Hematopoietic multipotent progenitor cell (in vitro differentiated cells): ENCODE data around the gene NET1. TPM values are rescaled to one million over a fixed set of nuclear protein-coding genes. Genes with fewer than 3 reads are reported as not detected.

Experiments used
- DNase-seq, 3 donors: peaks; one replicate each; pipeline ENCODE4 v3.0.0-alpha.2; 2011 to 2015; ENCODE audit warnings: low read depth in 2 of 3, low spot score in 2 of 3
- total RNA-seq: library from RNA; depleted of rRNA; stranded (reverse); fragments of >200 nt; gene quantifications from one replicate; pipeline ENCODE4 v1.2.3, GENCODE V29; 2012

NET1 gene
- total RNA-seq, 1 donor: 31.5 TPM

DNA sequence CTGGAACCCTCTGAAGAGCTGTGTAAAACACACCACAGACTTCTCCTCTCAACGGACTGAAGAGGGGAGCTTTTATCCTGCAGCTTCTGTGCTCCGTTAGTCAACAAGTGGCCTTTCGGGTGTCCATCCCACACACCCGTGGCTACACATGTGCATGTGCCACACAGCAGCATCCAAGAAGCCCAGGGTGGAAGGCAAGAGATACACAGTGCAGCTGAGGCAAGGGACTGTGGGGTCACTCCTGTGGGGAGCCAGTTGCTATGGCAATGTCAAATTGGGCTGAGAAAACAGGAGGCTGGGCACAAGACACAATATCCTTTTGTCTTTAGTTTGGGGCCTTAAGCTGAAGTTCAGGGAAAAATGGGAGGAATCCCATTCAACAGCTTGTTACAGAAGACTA lies 28.7 kb downstream of the NET1 start:
- DNase-seq: no peak

DNA sequence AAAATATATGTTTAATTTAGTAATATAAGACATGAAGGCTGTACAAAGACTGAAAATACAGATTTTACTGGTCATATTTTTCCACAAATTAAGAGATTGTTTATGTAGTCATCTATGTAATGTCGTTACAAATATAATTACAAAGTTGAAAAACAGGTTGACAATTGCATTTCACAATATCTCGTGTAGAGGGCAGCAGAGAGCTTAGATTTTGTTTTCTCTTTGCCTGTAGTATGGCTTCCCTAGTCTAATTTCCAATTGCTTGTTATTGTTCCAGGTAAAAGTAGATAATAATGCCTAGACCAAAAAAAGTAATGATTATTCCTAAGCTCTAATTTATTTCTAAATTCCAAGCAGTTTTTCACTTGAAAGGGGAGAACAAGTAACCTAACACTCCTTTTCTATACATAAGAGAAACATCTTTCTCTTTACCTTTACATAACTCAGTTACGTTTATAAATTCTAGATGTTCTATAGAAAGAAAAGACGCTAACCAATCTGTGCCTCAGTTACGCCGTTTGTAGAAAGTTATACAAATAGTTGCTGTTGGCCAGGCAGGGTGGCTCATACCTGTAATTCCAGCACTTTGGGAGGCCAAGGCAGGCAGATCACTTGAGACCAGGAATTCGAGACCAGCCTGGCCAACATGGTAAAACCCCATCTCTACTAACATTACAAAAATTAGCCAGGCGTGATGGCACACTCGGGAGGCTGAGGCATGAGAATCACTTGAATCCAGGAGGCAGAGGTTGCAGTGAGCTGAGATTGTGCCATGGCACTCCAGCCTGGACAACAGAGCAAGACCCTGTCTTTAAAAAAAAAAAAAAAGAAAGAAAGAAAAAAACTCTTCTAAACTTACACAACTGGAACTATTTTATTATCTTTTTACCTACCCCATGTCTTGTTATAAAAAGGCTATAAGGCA lies 30.0 kb downstream of the NET1 start:
- peak in 2 of 3 donors; percentile 39 to 79 for DNase-seq

DNA sequence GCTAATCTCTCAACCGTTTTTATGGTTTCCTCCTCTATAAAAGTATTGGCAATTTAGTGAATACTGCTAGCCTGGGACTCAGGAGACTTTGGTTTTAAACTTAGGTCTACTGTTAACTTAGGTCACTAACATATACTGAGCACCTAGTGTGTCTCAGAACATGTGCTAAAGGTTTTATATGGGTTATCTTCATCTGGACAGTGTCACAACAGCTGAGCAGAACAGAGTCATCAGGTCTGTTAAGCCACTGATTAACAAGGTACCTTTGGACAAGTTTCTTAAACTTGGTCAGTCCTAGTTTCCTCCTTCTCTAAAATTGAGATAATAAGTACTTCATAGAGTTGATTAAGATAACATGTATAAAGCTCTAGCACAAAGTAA lies 30.6 kb downstream of the NET1 start:
- no peak for DNase-seq

DNA sequence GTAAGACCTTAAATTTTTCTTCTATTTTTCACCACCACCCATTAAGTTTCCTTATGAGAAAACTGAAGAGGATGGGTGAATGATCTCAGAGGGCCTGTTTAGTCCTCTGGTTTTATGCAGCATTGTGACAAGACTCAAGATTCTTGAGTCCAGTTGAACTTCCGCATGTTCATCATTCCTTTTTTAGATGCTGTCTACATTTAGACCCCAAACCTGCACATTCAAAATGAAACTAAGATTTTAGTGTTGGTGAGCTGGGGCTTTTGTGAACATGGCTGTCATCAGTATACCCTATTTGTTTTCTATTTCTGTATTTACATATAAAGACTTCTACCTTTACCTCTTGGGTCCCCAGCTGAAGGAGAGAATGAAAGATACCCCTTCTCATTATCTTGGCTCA lies 31.1 kb downstream of the NET1 start:
- DNase-seq: no peak

DNA sequence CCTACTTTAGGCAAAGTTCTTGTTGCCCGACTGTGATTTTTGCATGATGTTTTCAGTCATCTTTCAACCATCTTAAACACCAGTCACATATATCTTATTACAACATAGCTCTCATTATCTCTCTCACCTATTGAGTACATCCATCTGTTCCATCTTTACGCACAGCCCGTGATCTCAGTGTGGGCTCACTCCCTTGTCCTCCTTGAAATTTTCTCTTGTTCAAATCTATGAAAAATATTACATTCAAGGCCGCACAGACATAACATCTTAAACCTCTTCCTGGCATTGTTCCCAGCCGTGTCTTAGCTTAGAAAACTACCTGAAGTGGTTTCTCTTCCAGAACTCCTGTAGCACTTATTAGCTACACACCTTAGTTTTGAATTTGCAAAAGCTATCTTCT lies 32.6 kb downstream of the NET1 start:
- no peak for DNase-seq

DNA sequence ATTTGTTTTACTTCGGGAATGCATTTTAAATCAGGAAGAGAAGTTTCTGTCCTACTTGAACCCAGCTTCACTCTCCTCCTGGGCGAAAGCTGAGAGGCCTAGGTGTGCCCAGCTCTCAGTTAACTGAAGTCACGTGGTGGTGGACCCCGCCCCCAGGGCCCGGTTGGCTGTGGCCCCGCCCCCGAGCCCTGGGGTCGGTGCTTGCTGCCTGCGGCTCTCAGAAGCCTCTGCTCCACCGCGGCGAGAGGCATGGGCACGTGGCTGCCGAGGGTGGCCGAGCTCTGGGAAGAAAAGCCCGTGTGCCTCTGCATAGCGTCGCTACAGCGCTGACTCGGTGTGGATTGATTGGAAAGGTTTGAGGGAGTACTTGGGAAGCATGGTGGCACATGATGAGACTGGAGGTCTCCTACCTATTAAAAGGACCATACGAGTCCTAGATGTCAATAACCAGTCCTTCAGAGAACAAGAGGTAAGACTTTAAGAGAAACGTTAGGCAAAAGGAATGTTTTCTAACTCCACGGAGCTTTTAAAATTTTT lies 34.1 kb downstream of the NET1 start:
- DNase-seq: peak; percentile 44 to 94 (median 87)

DNA sequence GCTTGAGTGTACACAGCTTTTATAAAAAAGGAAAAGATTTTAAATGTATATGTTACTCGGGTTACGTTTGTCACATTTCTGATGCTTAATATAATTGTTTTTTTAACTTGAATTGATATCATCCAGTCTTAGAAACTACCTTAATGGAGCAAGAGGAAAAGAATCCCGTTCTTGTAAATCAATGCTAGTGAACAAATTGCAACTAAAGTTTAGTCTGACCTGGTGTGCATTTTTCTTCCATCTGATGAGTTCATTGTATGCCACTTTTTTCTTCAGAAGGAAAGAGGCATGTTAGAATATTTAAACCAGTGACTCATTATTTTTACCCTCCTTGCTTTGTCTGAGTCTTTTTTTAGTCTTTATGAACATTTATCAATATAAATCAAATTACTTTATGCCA lies 34.7 kb downstream of the NET1 start:
- peak in 1 of 3 donors; percentile 32 for DNase-seq

DNA sequence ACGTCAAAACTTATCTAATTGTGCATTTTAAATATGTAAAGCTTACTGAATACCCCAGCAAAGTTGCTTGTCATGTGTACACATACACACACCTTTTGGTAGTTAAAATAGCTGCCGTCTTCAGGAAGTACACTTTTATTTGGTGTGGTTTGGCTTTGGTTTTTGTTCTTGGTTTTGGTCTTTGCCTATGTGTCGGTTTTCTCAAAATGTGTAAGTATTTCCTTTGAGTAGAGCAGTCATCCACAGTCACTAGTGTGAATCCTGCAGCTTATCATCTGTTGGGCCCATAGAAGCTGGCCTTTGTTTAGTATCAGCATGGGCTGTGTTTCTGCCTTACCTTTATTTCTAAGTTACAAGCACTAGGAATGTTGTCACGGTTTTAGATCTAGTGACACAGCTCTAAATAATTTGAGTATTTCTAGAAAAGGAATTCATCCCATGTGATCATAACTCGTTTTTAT lies 35.3 kb downstream of the NET1 start:
- DNase-seq: peak in 1 of 3 donors; percentile 10

DNA sequence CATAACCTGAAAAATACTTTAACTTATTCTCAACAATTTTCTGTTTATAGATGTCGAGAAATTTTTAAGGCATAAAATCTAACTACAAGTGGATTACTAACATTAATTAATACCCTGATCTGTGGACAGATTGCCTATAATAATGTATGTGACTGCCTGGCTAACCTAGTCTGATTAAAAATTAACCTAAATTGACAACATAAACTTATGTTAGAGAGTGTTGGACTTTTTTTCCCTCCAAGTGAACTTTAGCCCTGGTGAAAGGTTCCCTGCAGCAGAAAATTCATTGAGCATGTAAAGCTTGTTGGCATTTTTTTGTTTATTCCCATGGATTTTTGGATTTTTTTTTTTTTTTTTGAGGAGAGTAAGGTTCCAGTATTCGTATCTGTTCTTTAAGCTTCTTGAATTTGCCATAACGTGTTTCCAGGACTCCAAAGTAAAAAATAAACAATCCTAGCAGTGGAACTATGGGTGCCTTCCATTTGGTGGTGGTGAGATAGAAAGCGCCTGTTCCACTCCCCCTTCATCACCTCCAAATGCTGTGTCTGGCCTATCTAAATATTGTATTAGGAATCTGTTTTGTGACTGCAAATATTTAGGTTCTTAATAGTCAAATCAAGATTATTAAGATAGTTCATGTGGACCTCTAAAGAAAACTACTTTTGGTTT lies 36.1 kb downstream of the NET1 start:
- no peak for DNase-seq

DNA sequence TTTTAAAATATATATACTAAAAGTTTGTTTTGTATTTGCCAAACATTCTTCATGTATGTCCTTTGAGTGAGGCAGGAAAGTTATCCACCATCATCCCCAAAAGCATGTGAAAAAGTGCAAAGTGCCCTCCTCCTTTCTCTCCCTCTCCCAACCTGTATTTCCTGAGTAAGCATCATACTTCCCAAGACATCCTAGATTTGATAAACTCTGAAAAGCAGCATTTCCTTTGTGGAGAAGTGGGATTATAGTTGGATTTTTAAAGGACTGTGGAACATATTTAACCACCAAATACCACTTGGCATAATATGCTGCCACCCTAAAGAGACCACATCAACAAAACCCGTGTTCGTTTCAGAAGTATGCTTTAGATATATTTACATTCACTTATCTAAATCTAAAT lies 36.9 kb downstream of the NET1 start:
- DNase-seq: no peak

DNA sequence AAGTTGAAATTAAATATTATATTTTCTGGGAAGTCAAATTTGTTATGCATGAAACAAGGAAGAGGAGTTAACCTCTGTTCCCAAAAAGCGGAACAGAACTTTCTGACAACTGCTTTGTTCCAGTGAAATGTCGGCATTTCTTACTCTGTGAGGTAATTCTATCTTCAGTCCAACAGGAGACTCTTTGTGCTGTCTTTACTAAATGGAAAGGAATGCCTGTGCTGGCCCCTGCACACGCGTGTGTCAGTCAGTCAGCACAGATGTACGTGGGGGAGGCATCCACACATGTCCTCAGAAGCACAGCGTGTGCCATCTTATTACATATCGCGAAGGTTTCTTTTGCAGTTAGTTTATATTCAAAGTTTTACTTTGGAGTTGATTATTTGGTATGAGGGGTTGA lies 37.5 kb downstream of the NET1 start:
- peak in 2 of 3 donors; percentile 37 to 56 for DNase-seq

DNA sequence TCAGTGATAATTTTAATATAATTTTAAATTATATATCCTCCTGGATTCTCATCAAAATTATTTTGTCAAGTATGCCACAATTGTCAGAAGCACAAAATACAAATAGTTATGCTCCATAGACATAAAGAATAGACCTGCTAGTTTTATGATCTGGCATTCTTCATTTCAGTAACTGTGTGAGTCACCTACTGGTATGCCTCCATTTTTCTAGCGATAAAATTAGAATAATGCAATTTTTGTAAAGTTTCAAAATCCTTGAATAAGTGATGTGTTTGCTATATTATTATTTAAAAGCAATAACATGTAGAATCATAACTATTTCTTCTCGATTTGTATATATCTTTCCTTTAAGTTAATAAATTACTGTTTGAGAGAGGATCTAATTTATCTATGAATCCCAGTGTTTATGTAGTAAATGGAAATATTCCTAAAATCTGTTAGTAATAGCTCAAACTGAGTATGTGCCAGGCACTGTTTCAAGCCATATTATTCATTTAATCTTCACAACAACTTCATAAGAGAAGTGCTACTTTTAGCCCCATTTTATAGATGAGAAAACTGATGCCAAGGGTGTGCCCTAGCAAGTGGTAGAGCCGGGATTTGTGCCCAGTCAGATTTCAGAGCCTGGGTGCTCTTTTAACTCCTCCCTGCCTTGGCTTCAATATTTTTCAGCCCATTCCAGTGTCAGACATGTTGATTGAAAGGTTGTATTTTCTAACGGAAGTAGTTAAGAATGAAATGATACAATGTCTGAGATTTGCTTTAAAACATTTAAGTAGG lies 38.4 kb downstream of the NET1 start:
- DNase-seq: no peak

DNA sequence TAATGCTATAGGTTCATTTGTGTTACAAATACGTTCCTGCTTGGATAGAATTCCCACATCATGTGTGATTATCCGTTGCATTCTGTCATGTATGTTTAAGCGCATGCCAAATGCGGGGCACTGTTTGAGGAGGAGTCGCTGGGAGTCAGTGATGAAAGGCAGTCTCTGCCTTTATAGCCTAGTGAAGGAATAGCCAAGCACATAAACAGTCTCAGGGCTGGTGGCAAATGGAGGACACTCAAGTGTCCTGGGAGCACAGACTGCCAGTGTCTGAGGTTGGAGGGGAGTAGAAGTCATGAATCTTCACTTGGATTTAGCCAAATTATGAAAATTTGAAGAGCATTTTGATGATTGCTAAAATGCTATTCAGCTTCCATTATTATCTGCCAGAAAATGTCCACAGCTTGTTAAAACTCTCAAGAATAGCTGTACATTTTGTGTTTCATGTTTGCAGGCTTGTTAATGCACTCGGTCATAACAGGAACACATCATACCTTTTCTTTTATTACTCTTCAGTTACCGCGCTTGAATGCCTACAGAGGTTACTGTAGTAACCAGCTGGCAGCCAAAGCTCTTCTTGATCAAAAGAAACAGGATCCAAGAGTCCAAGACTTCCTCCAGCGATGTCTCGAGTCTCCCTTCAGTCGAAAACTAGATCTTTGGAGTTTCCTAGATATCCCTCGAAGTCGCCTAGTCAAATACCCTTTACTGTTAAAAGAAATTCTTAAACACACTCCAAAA lies 41.6 kb downstream of the NET1 start:
- DNase-seq: no peak

DNA sequence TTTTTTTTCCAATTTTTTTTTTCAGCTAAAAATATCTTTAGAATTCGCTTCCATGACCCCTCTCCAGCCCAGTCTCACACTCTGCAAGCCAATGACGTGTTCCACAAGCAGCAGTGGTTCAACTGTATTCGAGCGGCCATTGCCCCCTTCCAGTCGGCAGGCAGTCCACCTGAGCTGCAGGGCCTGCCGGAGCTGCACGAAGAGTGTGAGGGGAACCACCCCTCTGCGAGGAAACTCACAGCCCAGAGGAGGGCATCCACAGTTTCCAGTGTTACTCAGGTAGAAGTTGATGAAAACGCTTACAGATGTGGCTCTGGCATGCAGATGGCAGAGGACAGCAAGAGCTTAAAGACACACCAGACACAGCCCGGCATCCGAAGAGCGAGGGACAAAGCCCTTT lies 44.2 kb downstream of the NET1 start:
- DNase-seq: no peak

DNA sequence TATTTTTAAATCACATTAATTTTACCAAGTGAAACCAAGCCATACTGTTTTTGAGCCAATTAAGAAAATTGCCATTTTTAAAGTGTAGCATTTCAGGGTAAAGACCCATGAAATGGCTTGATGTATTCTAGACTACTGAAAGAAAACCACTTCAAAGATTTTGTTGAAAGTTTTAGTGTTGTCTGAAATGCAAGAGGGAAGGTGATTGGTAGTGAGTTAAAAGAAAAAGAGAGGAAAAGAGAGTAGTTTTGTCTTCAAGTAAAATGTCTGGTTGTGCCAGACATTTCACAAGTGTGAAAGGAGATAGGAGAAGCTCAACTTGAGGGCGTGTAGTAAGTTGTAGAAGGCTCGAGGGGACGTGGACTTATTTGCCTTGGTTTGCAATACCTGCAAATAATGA lies 45.4 kb downstream of the NET1 start:
- no peak for DNase-seq

DNA sequence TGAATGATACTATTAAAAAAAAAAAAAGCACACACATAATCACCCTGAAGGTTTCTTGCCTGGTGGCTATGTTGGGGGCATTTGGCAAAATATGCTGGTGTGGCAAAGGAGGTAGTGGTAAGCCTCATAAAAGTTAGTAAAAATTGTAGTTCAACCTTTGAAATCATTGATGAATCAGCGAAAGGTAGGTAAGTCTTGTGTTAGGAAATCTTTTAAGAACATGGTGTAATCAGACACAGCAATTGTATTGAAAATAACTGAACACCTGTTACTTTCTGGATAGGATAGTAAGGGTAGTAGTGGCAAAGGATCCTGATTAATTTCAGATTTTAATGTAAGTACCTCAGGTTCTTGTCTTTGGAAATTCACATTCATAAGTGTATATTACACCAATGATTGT lies 46.1 kb downstream of the NET1 start:
- no peak for DNase-seq

DNA sequence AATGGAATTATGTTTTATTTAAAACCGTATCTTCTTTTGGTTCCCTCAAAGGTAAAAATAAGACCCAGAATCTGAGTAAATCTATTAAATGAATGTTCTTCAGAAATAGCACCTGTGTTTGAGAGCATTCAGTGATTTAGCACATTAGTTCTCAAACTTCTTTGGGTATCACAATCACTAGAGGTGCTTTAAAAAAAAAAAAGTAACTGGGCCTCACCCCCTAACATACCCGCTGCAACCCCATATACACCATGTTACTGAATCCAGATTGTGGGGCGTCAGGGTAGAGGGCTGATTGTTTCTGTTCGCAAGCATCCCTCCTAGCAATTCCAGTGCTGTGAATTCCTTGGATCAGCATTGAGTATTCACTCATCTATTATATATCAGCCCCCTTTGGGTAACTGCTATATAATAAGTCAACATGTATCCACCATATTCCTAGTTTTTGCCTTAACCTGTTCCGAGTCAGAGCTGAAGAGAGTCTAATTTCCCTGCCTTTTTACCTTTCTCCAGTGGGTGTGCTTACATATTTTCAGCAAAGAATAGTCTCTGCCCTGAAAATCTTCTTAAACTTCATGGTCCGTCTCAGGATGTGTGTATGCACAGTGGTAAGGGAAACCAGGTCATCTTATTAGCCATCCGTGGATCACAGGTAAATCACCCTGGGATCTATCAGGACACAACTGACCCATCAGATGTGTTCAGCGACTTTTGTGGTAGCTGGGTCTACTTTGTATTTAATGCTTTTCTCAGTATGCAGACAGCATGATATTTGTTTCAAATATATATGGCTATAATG lies 46.8 kb downstream of the NET1 start:
- no peak for DNase-seq

DNA sequence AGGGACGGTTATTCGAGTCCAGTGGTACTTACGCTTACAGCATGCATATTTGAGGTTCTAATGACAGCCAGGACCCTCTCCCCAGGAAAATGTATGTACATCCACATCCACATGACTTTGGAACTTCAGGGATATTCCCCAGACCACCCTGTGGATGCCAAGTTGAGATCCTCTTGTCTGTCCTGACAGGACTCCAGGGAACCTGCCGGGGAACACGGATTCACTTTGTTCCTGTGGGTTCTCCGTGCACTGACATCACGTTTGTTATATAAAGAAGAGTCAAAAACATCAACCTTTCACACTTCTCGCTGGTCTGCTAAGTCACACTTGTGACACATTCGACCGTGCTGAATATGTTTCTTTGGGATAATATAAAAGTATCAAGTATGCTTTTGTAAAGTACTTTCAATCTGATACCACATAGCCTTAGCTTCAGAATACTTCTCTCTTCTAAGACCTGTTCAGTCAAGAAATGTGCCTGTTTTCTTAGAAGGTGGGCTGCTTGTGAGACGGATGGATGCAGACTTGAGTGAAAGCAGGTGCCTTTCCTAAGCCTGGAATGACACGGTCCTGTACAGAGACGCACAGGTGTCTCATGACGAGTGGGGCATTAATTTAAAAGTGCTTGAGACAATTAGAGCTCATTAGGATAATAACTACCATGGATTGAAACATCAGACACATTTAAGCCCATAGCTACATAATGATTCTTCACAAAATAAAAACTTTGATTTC lies 48.3 kb downstream of the NET1 start:
- no peak for DNase-seq

DNA sequence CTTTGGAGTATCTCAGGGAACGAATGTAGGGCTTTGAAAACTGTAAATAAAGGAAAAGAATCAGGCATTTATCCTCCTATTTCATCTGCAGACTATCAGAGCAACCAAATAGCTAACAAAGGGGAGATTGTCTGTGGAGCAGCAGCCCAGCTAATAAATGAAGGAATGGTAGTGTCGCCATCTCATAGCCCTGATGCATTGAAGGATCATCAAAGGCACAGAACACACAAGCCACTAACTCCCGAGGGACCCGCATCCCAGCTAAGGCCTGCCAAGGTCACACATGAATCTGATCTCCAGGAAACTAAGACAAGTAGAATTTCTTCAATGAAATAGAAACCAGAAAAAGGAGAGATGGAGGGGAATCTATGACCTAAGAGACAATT lies 48.8 kb downstream of the NET1 start:
- no peak for DNase-seq
